ENCODE measurements around the gene PAGE5. TPM values are rescaled to one million over a fixed set of nuclear protein-coding genes. Genes with fewer than 3 reads are reported as not detected.

PAGE5 gene, protein sequence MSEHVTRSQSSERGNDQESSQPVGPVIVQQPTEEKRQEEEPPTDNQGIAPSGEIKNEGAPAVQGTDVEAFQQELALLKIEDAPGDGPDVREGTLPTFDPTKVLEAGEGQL
- not detected for total RNA-seq
- long read RNA-seq, result 0 reads

DNA sequence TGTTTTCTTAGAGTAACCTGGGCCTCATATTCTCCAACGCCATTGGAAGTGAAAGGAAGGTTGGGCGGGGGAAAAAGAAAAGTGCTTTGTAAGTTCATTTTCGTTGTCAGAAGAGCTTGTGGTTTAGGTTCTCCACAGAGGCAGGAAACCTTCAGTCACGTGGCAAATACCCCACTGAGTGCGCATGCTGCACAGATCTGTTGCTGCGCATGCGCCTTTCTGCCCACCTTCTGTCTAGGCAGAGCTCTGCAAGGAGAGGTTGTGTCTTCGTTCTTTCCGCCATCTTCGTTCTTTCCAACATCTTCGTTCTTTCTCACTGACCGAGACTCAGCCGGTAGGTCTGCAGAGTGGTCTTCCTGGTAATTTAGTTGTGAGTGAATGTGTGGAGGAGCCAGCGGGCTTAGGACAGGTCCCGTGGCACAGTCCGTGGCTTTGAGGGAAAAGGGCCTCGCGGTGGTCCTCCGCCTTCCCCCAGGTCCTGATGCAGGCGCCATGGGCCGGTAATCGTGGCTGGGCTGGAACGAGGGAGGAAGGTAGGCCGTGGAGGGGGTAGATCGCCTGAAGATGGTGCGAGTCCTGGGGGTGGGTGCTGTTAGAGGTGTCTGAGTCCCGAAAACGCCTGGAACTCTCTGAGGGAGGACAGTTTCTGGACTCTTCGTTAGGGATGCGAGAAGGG lies at the start of gene PAGE5:
Gene PAGE5 (plus strand): TSS at position 228 of the 676 bp plus-strand sequence. CDS start 1,037 bp downstream, outside the sequence.
- TF ChIP-seq, protein P1, sequence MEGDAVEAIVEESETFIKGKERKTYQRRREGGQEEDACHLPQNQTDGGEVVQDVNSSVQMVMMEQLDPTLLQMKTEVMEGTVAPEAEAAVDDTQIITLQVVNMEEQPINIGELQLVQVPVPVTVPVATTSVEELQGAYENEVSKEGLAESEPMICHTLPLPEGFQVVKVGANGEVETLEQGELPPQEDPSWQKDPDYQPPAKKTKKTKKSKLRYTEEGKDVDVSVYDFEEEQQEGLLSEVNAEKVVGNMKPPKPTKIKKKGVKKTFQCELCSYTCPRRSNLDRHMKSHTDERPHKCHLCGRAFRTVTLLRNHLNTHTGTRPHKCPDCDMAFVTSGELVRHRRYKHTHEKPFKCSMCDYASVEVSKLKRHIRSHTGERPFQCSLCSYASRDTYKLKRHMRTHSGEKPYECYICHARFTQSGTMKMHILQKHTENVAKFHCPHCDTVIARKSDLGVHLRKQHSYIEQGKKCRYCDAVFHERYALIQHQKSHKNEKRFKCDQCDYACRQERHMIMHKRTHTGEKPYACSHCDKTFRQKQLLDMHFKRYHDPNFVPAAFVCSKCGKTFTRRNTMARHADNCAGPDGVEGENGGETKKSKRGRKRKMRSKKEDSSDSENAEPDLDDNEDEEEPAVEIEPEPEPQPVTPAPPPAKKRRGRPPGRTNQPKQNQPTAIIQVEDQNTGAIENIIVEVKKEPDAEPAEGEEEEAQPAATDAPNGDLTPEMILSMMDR (IDR thresholded peaks at IDR 0.05; ENCODE audit: borderline replicate concordance), result no peak
- intact Hi-C loops (cut with micrococcal nuclease), result no loop called here
- Histone ChIP-seq H3K36me3 (no peaks in the 10 kb centered on the region), H3K9me3 (replicated peaks) (no peaks in the 10 kb centered on the region), H3K4me1 (no peaks in the 10 kb centered on the region), H3K27me3 (ENCODE audit: low read depth) (no peaks in the 10 kb centered on the region), H3K27ac (replicated peaks) (no peak within 1 kb of the TSS), H3K4me3 (no peak within 1 kb of the TSS)
- DNase-seq, result no peak

DNA sequence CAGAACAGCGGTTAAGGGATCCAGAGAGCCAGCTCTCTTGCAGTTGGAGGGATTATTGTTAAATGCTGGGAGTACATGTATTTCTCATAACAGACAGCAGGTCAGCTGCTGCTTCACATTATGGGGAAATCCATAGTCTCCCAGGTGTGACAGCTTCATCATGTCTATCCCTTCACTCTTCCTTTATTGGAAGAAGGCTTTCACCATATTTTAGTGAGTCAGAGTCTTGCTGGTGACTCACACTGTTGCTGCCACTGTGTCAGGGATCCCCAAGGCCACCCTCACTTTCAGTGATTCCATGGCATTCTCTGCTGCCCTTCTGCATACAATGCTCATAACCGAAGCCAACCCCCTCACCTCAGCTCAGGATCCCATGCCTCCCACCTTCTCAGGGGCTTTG lies 32.9 kb upstream of the PAGE5 start:
- H3K9me3 ChIP-seq (replicated peaks), result no peaks in the 10 kb centered on the region
- H3K4me1 ChIP-seq, result no peaks in the 10 kb centered on the region
- H3K4me3 ChIP-seq, result no peak overlapping the region
- no peak overlapping the region for H3K27ac ChIP-seq (replicated peaks)
- intact Hi-C loops (cut with micrococcal nuclease), result no loop called here
- H3K36me3 ChIP-seq, result no peaks in the 10 kb centered on the region
- TF ChIP-seq, protein P1 (IDR thresholded peaks at IDR 0.05; ENCODE audit: borderline replicate concordance), result no peak
- no peak for DNase-seq
- no peaks in the 10 kb centered on the region for H3K27me3 ChIP-seq (ENCODE audit: low read depth)

DNA sequence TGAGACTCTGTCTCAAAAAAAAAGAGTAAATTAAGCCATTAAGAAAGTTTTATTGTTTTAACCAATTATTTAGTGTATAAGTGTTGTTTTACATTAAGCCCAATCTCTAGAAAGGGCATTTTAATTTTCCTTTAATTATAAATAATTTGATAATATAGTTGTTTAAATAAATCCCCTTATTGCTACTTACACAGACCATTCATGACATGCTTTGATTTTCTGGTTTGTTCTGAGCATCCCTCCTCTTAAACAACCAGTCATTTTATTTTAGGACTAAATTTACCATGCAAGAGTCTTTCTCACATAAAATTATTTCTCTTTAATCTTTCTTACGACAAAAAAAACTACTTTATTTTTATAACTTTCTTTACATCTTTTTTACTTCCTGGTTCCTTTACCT lies 23.5 kb upstream of the PAGE5 start:
- DNase-seq, result no peak
- H3K4me1 ChIP-seq, result no peaks in the 10 kb centered on the region
- H3K4me3 ChIP-seq, result no peak overlapping the region
- TF ChIP-seq, protein P1 (IDR thresholded peaks at IDR 0.05; ENCODE audit: borderline replicate concordance), result no peak
- intact Hi-C loops (cut with micrococcal nuclease), result no loop called here
- H3K9me3 ChIP-seq (replicated peaks), result no peaks in the 10 kb centered on the region
- no peaks in the 10 kb centered on the region for H3K36me3 ChIP-seq
- H3K27ac ChIP-seq (replicated peaks), result no peak overlapping the region
- H3K27me3 ChIP-seq (ENCODE audit: low read depth), result no peaks in the 10 kb centered on the region

DNA sequence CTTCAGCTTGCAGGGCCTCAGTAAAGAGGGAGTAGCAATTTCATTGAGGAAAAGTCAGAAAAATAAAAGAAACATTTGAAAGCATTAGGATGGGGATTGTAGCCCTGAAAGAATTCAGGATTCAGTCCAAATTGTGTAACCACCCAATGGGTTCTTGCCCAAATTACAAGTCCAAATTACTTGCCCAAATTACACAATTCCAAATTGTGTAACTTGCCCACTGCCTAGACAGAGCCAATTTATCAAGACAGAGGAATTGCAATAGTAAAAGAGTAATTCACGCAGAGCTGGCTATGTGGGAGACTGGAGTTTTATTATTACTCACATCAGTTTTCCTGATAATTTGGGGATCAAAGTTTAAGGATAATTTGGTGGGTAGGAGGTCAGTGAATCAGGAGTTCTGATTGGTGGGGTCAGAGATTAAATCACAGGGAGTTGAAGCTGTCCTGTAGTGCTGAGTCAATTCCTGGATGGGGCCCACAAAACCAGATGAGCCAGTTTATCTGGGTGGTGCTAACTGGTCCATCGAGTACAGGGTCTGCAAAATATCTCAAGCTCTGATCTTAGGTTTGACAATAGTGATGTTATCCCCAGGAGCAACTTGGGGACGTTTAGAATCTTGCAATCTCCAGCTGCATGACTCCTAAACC lies 18.1 kb upstream of the PAGE5 start:
- TF ChIP-seq, protein P1 (IDR thresholded peaks at IDR 0.05; ENCODE audit: borderline replicate concordance), result no peak
- H3K27me3 ChIP-seq (ENCODE audit: low read depth), result no peaks in the 10 kb centered on the region
- no peak for DNase-seq
- no peaks in the 10 kb centered on the region for H3K36me3 ChIP-seq
- intact Hi-C loops (cut with micrococcal nuclease), result no loop called here
- no peaks in the 10 kb centered on the region for H3K4me1 ChIP-seq
- no peak overlapping the region for H3K4me3 ChIP-seq
- no peak overlapping the region for H3K27ac ChIP-seq (replicated peaks)
- no peaks in the 10 kb centered on the region for H3K9me3 ChIP-seq (replicated peaks)

DNA sequence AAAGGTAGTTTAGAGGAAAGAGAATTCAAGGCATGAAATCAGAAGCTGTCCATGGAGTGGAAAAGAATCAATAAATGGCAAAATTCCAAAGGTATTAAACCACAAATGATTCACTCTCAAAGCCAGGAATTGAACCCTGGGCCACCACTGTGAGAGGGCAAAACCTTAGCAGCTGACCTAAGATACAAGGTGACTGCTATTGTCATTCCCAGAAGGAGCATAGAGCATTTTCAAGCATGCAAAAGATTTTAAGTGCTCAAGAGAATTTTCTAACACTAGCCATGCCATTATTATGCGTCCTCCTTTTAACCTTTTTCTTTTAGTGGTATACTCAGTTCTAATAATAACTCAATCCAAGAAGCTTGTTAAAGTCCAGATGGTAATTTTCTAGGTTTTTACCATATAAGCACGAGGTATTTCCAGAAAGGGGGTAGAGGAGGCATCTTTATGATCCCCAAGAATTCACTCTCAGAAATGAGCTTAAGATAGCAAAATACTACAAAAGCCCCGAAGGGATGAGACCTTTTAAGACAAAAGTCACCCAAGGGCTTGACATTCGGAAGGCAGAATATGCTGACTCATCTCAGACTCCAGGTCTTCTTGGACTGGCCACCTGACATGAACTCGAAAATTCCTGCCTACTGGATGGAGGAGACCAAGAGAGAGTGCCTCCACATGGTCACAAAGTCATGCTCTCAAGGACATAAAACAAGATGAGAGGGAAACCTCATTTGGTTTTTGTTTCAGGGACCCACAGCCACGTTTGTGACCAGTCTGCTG lies 13.8 kb upstream of the PAGE5 start:
- H3K27ac ChIP-seq (replicated peaks), result no peak overlapping the region
- no peaks in the 10 kb centered on the region for H3K4me1 ChIP-seq
- H3K4me3 ChIP-seq, result no peak overlapping the region
- H3K36me3 ChIP-seq, result no peaks in the 10 kb centered on the region
- TF ChIP-seq, protein P1 (IDR thresholded peaks at IDR 0.05; ENCODE audit: borderline replicate concordance), result no peak
- intact Hi-C loops (cut with micrococcal nuclease), result no loop called here
- DNase-seq, result no peak
- H3K27me3 ChIP-seq (ENCODE audit: low read depth), result no peaks in the 10 kb centered on the region
- no peaks in the 10 kb centered on the region for H3K9me3 ChIP-seq (replicated peaks)
